AG10803 (cell line): Measurements from ENCODE around the gene DIS3L.
"Not testable (repeated sequence)": the region's sequence is repeated elsewhere in the genome, so short reads cannot be mapped to it uniquely, and the experiment has no call there.

Experiments
- DNase-seq: peaks from one replicate; pipeline ENCODE4 v3.0.0; 2010; ENCODE audit warnings: low read depth
- H3K4me3 ChIP-seq: 2 replicates; pipeline ENCODE4 v1.5.1; 2011; ENCODE audit warnings: mild to moderate bottlenecking, low read length, control low read depth
- CTCF ChIP-seq: conservative IDR thresholded peaks from 2 replicates; pipeline ENCODE4 v1.5.1; 2011; ENCODE audit warnings: mild to moderate bottlenecking, low read length, control low read depth, inconsistent platforms

DIS3L gene

DNA sequence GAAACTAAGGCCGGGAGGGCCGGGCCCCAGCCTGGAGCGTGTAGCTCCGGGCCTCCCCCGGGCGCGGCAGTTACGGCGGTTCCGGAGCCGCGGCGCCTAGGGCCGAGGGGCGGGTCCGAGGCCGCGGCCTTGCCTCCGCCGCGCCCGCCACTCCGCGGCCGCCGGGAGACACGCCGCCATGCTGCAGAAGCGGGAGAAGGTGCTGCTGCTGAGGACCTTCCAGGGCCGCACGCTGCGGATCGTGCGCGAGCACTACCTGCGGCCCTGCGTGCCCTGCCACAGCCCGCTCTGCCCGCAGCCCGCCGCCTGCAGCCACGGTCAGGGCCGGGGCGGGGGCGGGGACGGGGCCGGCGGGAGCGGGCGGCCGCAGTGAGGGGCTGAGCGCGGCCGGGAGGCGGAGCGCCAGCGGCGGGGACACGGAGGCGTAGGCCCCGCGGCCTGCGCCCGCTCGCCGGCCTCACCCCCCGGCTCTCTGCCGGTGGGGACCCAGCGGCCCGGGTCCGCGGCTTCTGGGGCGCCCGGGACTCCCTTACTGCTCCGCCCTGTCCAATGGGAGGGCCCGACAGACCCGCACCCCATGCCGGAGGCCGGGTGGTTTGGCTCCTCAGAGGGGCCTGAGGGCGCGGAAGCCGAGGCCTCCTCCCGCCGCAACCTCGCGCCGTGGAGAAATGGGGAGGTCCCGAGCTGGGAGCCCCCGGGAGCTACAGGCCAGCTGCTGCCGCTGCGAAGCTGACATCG lies at the start of gene DIS3L:
TSS of gene DIS3L (plus strand) at position 150 of the 738 bp plus-strand sequence. CDS start at position 179, 29 bp downstream.
- peak; percentile 48 for DNase-seq
- H3K4me3 ChIP-seq, result peak within 1 kb of the TSS; percentile 70
- no peak for TF ChIP-seq CTCF

GRCh38 chr15:66245832-66246231 lies 47.5 kb upstream of the DIS3L start:
- H3K4me3 ChIP-seq, DNase-seq: not testable (repeated sequence)

- no peak overlapping the region for H3K4me3 ChIP-seq
- no peak for TF ChIP-seq CTCF
- no peak for DNase-seq
These were observed 46.4 kb upstream of the DIS3L start for GRCh38 chr15:66246937-66247336.

DNA sequence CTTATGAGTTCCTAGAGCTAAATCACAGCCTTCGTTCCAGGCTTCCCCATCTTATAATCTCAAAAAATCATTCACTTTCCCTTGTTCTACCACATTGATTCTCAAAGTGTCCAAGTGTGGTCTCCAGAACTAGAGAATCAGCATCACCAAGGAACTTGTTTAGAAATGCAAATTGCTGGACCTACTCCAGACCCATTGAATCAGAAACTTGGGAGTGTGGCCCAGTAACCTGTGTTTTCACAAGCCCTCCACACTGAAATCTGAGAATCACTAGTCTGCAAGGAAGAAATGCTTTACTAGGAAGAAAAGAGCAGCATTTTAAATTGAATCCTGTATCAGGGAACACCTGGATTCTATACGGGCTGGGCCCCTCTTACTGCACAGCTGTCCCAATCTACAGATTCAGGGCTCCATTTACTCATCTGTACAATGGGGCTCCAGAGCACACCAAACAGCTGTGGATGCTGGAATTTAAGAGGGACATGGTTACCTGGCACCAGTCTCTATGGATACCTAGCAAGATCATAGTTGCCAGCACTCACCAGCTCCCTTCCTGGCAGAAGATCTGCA lies 43.7 kb upstream of the DIS3L start:
- no peak for TF ChIP-seq CTCF
- no peak for DNase-seq
- no peak overlapping the region for H3K4me3 ChIP-seq

- TF ChIP-seq CTCF, result no peak
- no peak overlapping the region for H3K4me3 ChIP-seq
- no peak for DNase-seq
These were observed 42.1 kb upstream of the DIS3L start for GRCh38 chr15:66251065-66251789.

DNA sequence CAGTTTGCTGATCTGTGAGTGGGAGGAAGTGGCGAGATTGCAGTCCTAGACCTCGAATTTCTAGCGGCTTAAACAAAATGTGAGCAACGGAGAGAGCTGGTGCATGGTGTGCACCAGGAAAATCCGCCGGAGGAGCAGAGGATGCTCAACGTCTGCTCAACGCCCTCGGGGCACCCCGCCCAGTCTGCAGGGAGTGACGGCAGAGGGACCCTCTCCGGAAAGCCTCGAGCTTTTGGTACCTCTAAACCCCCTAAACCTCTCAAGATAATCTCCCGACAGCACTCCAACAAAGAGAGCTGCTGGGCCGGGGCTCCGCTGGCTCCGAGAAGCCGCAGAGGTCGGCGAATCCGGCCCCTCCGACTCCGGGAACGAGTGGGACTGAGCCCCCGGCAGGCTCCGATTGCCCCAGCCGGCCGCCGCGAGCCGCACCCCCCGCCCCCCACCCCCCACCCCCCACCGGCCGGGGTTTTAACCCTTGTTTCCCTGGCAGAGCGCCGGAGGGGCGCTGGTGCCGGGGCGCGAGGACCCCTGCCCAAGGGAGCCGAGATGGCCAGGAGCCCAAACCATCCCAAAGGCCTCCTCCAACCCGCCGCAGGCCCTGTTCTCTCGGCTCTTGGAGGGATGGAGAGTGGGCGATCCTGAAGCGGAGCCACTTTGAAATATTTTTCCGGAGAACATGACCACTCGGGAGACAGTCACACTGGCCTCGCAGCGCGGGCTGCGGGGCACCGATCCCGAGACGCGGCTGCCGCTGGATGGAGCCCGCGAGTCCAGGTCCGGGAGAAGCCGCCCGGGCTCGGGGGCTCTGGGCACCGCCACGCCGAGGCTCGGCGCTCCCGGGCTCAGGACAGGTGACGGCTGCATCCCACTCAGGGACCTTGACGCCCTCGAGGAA lies 41.3 kb upstream of the DIS3L start:
- DNase-seq, result peak; percentile 22
- peak overlapping the region; percentile 52 for H3K4me3 ChIP-seq
- TF ChIP-seq CTCF, result peak; percentile 55
